HG03060 (cell line): ENCODE measurements around the gene KCNJ4.

Experiments used
- ATAC-seq: cut with Tn5 transposase; IDR thresholded peaks from one replicate; pipeline ENCODE4 v1.9.1; 2021; ENCODE audit warnings: low read depth, moderate number of reproducible peaks; ENCODE audit not compliant: unreplicated experiment

KCNJ4 gene

DNA sequence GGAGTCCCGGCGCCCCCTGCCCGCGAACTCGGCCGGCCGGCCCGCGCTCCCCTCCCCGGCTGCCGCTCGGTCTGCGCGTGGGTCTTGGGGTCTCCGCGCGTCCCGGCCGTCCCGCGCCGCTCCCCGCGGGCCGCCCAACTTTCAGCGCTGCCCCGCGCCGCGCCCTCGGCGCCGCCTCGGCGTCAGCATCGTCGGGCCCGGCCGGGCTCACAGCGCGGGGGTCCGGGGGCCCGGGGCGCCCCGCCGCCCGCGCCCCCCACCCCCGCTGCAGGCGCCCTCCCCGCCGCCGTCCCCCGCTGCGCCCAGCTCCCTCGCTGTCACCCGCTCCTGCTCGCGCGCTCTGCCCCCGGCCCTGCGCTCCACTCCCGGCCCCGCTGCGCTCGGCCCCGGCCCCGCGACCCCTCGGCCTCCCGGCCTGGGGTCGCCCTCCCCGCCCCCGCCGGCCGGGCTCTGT lies at the start of gene KCNJ4:
TSS of gene KCNJ4 (minus strand) at position 124 of the 454 bp plus-strand sequence. CDS start 27,067 bp downstream, outside the sequence.
- ATAC-seq: no peak

DNA sequence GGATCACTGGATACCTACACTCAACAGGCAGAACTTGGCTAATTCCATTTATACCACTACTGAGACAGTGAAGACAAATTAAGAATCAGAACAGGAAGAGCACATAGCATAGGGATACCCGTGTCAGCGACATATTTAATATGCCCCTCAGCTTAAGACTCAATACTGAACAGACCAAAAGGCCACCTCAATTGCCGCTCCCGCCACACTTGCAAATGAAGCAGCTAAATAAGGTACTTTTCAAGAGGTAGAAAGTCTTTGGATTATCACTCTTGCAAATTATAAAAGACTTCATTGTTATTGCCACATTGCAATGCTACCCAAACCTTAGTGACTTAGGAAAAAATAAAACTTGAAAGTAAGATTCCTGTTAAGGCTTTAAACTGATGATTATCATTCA lies 48.0 kb upstream of the KCNJ4 start:
- ATAC-seq: no peak

DNA sequence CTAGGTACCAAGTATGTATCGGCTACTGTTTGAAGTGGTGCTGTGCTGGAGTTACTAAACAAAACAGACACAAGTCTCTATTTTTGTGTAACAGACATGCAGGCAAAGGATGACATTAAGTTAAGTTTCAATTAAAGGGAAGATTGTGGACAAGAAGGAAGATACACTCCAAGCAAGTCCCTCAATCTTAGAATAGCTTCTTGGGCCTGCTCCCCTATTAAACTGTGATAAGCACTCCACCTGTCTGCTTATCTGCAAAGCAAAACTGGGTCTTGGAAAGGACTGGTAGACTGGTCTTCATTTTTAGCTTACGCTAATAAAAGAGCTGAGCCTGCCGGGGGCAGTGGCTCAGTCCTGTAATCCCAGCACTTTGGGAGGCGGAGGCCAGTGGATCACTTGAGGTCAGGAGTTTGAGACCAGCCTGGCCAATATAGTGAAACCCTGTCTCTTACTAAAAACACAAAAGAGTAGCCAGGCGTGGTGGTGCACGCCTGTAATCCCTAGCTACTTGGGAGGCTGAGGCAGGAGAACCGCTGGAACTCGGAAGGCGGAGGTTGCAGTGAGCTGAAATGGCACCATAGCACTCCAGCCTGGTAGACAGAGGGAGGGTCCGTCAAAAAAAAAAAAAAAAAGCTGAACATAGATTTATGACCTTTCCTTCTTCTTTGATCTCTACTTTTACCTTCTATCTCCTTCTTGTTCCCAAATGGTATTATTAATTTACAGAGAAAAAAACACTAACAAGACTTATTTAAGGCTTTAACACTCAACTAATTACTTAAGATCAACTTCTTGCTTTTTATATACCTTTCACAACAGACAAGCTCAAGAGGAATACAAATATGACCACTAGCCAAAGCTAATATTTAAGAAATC lies 47.0 kb upstream of the KCNJ4 start:
- ATAC-seq: no peak

DNA sequence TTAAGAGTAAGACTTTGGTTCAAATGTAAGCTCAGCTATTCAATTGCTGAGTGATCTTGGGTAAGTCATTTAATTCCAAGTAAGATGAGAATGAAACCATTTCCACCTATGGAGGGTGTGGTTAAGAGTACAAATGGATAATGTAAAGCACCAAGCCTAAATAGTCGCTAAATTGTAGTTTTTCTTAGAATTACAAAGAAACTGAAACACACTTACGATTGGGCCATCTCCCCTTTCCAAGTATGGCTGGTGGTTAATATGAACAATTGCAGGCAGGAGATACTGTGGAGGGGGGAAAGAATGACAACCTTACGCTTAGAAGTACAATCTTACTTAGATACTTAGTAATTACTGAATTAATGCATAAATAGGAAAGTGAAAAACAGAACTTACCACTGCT lies 42.9 kb upstream of the KCNJ4 start:
- ATAC-seq: no peak

DNA sequence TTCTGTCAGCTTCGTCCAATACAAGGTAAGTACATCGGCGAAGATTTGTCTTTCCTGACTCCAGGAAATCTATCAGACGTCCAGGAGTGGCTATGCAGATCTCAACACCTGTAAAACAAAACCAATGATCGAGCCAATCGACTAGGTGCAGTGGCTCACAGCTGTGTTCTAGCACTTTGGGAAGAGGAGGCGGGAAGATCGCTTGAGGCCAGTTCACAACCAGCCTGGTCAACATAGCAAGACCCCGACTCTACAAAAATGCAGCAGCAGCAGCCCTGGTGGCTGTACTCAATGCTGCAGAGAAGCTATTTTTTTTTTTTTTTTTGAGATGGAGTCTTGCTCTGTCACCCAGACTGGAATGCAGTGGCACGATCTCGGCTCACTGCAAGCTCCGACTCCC lies 39.9 kb upstream of the KCNJ4 start:
- no peak for ATAC-seq

DNA sequence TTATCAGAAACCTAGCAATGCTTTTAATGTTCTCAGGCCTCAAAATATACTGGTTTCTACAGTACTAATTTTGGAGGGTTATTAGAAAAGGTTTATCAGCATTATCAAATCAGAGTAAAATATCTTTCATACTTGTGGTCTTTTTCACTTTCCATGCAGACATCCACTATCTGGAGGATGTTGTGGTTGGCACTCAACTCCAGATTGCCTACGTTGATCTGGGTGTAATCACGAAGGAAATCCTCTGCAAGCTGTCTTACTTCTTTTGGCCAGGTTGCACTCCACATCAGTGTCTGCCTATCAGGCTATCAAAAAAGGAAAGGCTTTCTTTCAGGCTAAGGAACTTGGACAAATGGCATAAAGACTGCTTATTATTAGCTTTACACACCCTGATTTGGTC lies 39.5 kb upstream of the KCNJ4 start:
- no peak for ATAC-seq

DNA sequence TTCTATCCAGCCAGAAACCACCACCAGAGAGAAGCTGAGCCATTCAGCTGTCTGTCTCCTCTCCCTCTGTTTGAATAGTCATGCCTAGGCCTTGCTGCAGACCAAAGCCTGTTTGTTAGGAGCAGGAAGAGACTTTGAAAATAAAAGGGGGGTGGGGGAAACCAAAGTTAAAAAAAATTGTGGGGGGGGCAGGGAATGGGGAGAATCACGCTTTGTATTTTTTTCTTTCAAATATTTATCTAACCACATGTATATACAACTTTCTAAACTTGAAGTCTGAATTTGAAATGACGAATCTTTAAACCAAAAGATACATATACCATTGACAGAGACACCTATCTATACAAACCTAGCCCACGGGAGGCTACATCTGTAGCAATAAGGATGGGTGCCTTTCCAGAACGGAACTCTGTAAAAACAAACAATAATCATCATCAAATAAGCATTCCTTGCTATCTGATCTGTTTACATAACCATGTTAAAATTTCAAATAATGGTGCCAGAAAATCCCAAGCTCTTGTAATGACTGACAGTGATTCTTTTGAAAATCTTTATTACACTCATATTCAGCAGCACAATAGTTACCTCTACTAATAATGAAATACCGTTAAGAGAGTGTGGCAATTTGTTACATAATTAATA lies 36.8 kb upstream of the KCNJ4 start:
- ATAC-seq: no peak

DNA sequence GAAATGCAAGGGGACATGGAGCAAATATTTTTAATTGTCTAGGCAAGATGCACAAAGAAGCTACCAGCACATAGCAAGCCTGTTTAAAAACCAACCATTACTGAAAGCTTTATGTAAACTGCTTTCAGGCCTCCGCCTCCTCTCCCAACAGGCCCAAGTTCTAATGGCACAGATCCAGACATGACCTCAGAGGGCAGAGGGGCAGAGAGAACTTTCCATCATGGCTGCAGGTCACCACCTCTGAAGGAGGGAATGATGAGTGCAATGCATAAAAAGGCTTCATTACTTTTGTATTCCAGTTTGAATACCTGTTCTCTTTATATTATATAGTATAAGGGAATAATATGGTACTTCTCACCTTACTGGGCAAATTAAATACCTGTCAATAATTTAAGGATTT lies 35.9 kb upstream of the KCNJ4 start:
- no peak for ATAC-seq

DNA sequence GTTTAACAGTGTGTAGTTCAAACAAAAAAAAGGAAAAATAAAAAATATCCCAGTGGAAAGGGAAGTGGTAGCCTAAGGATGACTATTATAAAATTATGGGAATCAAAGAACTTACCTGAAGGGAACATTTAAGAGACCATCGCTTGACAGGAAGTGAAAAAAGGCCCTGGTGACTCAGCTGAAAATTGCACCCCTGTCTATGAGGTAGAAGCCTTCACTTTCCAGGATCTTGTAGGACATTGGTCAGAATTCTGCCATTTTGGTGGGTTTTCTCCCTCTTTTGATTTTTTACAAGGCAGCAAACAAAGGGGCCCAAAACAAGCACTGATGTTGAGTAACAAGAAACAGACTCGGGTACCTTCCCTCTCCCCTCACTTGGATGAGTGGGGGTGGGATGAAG lies 35.5 kb upstream of the KCNJ4 start:
- ATAC-seq: no peak

DNA sequence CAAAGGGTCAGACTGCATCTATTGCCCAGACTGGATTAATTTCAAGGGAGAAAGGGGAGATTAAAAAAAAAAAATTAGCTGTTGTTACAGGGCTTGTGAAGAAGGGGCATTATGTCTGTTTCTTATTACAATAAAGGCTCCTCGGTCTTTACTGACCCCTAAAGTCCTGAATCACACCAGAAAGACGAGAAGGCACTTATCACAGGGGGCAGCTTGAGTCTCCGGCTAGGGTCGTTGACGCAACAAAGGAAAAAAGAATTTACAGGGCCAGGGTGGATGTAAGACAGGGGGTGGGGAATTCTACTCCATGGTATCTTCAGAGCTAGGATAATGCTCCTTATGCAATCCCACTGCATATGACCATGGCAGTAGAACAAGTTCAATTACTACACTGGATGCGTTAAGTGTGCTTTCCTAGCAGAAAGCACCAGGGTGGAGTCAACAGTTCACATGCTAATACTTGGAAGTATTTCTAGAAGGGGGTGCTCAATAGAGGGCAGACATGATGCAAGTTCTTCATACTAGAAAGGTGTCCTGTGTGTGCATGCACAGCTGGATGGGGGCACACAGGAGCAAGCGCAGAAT lies 34.7 kb upstream of the KCNJ4 start:
- ATAC-seq: no peak

DNA sequence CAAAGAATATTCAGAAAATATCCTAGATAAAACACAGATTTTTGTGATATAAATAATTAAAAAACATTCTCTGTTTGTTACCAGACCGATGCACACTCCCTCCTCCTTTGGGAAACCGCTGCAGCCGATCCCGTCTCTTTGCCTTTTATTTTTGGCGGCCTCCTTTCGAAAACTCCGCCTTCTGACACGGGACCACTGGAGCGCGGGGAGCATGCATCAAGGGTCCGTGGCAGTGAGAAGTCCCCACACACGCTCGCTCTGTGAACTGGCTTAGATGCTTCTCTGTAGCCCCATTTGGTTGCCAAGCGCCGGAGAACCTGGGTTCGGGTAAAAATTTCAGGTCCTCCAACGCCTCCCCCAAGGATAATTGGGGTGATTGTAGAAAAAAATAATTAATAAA lies 34.1 kb upstream of the KCNJ4 start:
- ATAC-seq: no peak

DNA sequence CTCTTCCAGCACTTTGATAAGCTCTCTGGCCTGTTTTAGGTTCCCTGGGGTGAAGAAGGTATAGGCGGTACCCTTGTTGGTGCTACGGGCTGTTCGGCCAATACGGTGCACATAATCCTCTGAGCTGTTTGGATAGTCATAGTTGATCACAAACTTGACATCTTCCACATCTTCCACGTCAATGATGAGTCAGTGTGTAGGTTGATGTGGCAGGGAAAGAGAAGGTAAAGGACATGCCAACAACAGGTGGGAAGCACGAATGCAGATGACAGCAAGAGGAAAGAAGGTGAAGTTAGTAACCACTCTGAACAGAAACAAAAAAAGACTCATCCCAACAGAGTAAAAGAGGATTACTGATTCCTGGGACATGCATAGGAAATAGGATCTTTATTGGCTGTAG lies 32.9 kb upstream of the KCNJ4 start:
- ATAC-seq: no peak

DNA sequence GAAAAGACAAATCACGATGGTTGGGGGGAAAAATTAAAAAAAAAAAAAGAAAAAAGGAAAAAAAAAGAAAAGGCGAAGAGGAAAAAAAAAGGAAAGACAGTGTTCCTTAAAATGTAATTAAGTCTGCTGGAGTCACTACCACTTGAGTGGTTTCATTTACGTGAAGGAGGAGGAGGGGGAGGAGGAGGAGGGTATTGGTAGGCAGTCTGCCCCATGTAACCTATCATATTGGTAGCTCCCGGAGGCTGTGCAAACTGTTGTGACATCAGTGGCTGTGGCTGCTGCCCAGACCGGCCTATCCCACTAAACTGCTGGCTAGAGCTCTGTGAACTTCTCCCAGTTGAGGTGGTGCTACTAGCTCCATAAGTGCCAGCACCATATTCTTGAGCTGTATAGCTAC lies 30.8 kb upstream of the KCNJ4 start:
- no peak for ATAC-seq

DNA sequence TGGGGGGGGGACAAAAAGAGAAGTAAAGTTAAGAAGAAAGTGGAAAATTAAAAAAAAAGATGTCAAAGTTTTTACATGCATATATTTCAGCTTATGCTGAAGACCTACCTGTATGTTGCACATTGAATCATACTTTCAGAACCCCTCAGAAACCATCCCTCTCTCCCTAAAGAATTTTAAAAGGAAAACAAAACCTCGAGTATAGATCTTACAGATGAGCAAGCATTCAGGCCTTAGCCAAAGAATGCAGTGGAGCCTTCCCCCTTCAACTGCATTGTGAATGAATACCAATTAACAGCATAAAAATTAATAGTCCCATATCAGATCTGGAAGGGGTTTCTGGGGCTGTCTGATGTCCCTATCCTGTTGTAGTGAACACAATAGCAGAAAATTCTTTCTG lies 29.2 kb upstream of the KCNJ4 start:
- ATAC-seq: no peak

DNA sequence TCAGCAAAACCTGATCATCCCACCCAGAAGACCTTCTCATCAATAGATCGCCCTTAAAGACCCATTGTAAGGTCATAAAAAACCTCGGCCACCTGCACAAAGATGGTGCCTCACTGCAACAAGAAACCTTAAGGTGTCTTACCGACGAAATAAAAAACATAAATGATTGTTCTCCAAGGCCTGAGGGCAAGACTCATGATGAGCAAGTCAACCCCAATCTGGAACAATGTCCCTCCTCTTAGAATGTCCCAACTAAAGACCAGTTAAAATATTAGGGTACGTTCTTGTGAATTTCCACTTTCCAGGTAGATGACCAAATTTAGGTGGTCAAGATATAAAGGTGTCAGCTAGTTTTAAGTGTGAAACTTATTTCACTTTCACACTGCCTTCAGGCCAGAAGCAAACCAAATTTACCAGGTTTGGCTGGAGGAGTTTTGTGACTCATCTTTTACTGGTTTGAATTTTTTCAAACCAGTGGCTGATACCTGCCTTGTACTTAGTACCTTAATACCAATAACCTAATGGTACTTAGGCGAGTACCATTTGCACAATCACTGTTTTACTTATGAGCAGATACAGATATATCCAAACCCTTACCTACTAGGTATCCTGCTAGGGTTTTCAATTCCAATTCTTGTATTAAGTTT lies 27.8 kb upstream of the KCNJ4 start:
- ATAC-seq: no peak

DNA sequence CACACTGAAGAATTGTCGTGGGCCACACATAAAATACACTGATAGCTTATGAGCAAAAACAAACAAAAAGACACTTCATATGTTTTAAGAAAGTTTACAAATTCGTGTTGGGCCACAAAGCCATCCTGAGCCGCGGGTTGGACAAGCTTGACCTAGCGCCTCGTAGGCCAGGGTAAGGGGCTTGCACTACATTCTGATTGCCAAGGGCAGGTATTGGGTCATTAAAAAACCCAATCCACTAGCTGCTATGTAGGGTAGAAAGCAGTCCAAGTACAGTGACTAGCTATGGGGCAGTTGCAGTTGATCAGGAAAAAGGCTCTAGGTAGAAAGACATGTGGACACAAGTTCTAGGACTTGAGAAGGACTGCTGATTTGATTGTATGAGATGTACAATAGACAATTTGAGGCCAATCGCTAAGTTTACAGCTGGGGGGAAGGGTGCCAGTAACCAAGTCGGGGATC lies 26.9 kb upstream of the KCNJ4 start:
- ATAC-seq: no peak

DNA sequence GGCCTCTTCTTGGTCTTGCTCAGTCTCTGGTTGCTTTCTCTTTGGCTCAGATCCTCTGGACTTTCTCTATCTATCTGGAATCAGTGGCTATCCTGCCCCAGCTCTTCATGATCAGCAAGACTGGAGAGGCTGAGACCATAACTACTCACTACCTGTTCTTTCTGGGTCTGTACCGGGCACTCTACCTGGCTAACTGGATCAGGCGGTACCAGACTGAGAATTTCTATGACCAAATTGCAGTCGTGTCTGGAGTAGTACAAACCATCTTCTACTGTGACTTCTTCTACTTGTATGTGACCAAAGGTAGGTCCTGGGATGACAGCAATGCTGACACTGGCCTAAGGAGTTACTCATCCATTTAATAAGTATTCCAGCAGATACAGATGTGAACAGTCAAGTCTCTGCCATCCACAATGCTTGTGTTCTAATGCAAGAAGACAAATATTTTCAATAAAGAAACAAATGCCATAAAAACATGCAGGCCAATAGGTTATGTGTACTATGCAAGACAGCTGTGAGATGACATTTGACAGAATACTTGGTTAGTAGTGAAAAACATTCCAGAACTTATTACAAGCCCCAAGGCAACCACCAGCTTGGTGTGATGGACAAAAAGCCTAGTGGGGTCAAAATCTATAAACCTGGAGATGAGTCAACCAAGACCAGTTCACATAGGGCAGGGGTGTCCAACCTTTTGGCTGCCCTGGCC lies 26.3 kb upstream of the KCNJ4 start:
- no peak for ATAC-seq

DNA sequence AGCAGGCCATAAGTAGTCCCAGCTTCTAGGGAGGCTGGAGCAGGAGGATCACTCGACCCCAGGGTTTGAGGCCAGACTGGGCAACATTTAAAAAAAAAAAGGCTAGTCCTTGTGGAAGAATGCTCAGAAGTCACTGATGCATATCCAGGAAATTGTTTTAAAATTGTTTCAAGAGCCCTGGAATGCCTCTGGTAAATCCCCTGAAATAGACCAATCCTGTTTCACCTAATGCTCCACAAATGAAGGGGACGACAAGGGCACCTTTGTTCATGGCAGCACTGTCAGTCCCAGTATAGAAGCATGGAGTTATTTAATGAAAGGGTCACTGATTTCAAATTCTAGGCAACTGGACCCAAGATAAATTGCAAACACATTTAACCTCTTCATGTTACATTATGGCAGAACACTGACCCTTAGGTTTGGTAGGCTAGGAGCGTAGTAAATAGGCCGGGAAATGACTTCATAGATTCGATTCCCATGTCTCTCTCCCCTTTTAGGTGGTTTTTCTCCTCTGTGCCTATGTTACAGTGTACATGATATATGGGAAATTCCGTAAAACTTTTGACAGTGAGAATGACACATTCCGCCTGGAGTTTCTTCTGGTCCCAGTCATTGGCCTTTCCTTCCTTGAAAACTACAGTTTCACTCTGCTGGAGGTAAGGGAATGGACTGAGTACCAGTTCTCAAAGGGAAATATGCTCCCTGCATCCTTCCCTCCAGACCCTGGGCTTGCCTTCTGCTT lies 24.3 kb upstream of the KCNJ4 start:
- ATAC-seq: no peak

DNA sequence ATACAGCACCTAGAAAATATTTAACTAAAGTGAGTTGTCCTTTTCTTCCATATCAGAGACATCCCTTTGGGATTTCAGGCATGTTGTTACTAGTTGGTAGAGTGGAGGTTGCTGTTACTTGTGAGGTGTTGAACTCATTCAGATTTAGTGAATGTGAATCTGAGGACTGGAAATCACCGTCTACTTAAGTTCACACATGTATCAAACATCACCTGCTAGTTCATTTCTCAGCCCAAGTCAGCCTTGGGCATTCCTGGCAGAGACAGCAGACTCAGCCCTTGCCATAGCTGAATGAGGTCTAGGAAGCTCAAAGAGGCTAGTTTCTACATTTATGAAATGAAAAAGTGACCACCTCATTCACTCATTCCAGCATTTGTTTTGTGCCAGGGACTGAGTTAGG lies 22.6 kb upstream of the KCNJ4 start:
- no peak for ATAC-seq
